ENCODE measurements around the gene SULT1A1. TPM values are rescaled to one million over a fixed set of nuclear protein-coding genes. Genes with fewer than 3 reads are reported as not detected.
A peak's percentile ranks its signal among the peaks of the same experiment; 100 is the strongest.
"Not testable (repeated sequence)": the region's sequence is repeated elsewhere in the genome, so short reads cannot be mapped to it uniquely, and the experiment has no call there.

The SULT1A1 gene
- total RNA-seq, 1 experiment from 2014 or later: 5.3 TPM

- POLR2A ChIA-PET; H3K27ac Mint-ChIP-seq (ENCODE audit: low read depth, unreplicated experiment); H3K4me3 Mint-ChIP-seq (ENCODE audit: unreplicated experiment); BruUV-seq (replicated peaks); H3K36me3 Mint-ChIP-seq (ENCODE audit: insufficient read depth, unreplicated experiment); H3K27me3 Mint-ChIP-seq (ENCODE audit: insufficient read depth, unreplicated experiment); H3K9me3 Mint-ChIP-seq (ENCODE audit: unreplicated experiment); H3K4me1 Mint-ChIP-seq (ENCODE audit: insufficient read depth, unreplicated experiment); intact Hi-C loops (cut with micrococcal nuclease); DNase-seq (ENCODE audit: unreplicated experiment); CTCF ChIA-PET: not testable (repeated sequence)
Observed at GRCh38 chr16:28600965-28601364, 8.9 kb downstream of the SULT1A1 start.

- H3K4me1 Mint-ChIP-seq (ENCODE audit: insufficient read depth, unreplicated experiment); DNase-seq (ENCODE audit: unreplicated experiment); H3K27ac Mint-ChIP-seq (ENCODE audit: low read depth, unreplicated experiment); H3K9me3 Mint-ChIP-seq (ENCODE audit: unreplicated experiment); CTCF ChIA-PET; intact Hi-C loops (cut with micrococcal nuclease); H3K27me3 Mint-ChIP-seq (ENCODE audit: insufficient read depth, unreplicated experiment); BruUV-seq (replicated peaks); POLR2A ChIA-PET; H3K36me3 Mint-ChIP-seq (ENCODE audit: insufficient read depth, unreplicated experiment); H3K4me3 Mint-ChIP-seq (ENCODE audit: unreplicated experiment): not testable (repeated sequence)
Observed at GRCh38 chr16:28599377-28600285, 10.2 kb downstream of the SULT1A1 start.

DNA sequence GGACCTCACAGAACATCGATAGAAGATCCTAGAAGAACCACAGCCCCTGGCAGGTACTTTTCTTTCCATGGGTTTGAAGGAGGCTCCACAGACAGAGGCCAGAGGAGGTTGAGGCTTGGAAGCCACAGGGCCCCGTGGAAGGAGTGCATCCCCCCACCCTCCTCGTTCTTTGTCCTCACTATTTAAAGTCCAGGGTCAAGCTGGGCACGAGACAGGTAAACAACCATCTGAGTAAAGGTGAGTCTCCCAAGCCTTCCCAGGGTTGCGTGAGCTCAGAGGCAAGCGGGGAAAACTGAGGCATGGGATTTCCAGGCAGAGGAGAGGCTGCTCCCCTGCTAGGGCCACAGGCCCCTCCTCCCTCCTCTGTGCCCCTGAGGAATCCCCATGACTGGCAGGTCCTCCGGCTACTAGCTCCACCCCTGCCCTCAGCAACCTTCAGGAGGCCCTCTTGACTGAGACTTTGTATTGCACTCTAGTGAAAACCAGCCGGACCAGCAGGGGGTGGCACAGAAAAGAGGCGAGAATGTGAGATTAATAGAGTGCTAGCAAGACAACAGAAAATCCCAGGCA lies 12.1 kb downstream of the SULT1A1 start:
- Mint-ChIP-seq H3K27ac (ENCODE audit: low read depth, unreplicated experiment) (no peak overlapping the region), H3K27me3 (ENCODE audit: insufficient read depth, unreplicated experiment) (no peaks in the 10 kb centered on the region), H3K4me3 (ENCODE audit: unreplicated experiment) (no peak overlapping the region)

GRCh38 chr16:28596840-28597691 lies 12.8 kb downstream of the SULT1A1 start, which contains the start of gene SULT1A2:
TSS of gene SULT1A2 (minus strand) at chr16:28597050. CDS start at chr16:28595930, 1,120 bp downstream.
- H3K36me3 Mint-ChIP-seq (ENCODE audit: insufficient read depth, unreplicated experiment): no peaks in the 10 kb centered on the region
- H3K27me3 Mint-ChIP-seq (ENCODE audit: insufficient read depth, unreplicated experiment): no peaks in the 10 kb centered on the region
- peak; percentile 43 for DNase-seq (ENCODE audit: unreplicated experiment)
- peaks cover 4% of the 10 kb centered on the region for H3K4me1 Mint-ChIP-seq (ENCODE audit: insufficient read depth, unreplicated experiment)
- H3K9me3 Mint-ChIP-seq (ENCODE audit: unreplicated experiment): no peaks in the 10 kb centered on the region
- ChIA-PET POLR2A (no interaction called here), CTCF (interaction anchor here (0.6 to 1.3 kb wide), 5 partner anchors 10 to 350 kb away, joined by 3 to 4 read pairs (median 3); no protein-coding TSS in a partner anchor)
- BruUV-seq (replicated peaks): no TSS peak
- H3K27ac Mint-ChIP-seq (ENCODE audit: low read depth, unreplicated experiment): no peak within 1 kb of the TSS
- TF ChIP-seq CTCF (IDR thresholded peaks at IDR 0.05; ENCODE audit: unreplicated experiment): no peak
- intact Hi-C loops (cut with micrococcal nuclease): no loop called here
- H3K4me3 Mint-ChIP-seq (ENCODE audit: unreplicated experiment): no peak within 1 kb of the TSS

More for the DNA sequence above, 12.1 kb downstream of the SULT1A1 start:
- no peaks in the 10 kb centered on the region for H3K36me3 Mint-ChIP-seq (ENCODE audit: insufficient read depth, unreplicated experiment)
- DNase-seq (ENCODE audit: unreplicated experiment): no peak
- ChIA-PET CTCF (interaction anchor here (0.6 to 1.3 kb wide), 3 partner anchors 11 to 282 kb away, joined by 3 to 4 read pairs (median 3); no protein-coding TSS in a partner anchor), POLR2A (no interaction called here)
- H3K4me1 Mint-ChIP-seq (ENCODE audit: insufficient read depth, unreplicated experiment): peaks cover 4% of the 10 kb centered on the region
- H3K9me3 Mint-ChIP-seq (ENCODE audit: unreplicated experiment): no peaks in the 10 kb centered on the region
- no peak for TF ChIP-seq CTCF (IDR thresholded peaks at IDR 0.05; ENCODE audit: unreplicated experiment)
- intact Hi-C loops (cut with micrococcal nuclease): no loop called here
- no TSS peak for BruUV-seq (replicated peaks)

All from MCF 10A (cell line).